Gastrocnemius medialis (tissue), 4 donors: Measurements from ENCODE around the gene RRAD. TPM values are rescaled to one million over a fixed set of nuclear protein-coding genes. Genes with fewer than 3 reads are reported as not detected.

Experiments used
- ATAC-seq, 2 donors: fragments of 150-250 bp; one replicate each; pipeline ENCODE4 v1.9.1; 2016
- DNase-seq, 2 donors: peaks; one replicate each; pipeline ENCODE4 v3.0.0-alpha.2; 2019
- H3K27ac ChIP-seq, 4 donors: fragments of 200-600 bp; sonication (generic); 1 replicate in 1 of 4; 2 replicates in 3 of 4; pipeline ENCODE4 v1.5.1; 2016 to 2018; ENCODE audit warnings: mild to moderate bottlenecking in 2 of 4, moderate library complexity in 1 of 4
- H3K27me3 ChIP-seq, 3 donors: fragments of 200-600 bp; sonication (generic) in 2 of 3; 1 replicate in 1 of 3; 2 replicates in 2 of 3; pipeline versions ENCODE4 v1.5.1 to v1.6.0; 2016 to 2019; ENCODE audit warnings: mild to moderate bottlenecking in 1 of 3, moderate library complexity in 1 of 3
- H3K36me3 ChIP-seq, 2 donors: fragments of 200-600 bp; sonication (generic) in 1 of 2; one replicate each; pipeline ENCODE4 v1.5.1; 2017 to 2018
- H3K4me1 ChIP-seq, 2 donors: fragments of 200-600 bp; sonication (generic) in 1 of 2; one replicate each; pipeline ENCODE4 v1.5.1; 2016 to 2017; ENCODE audit warnings: mild to moderate bottlenecking in 2 of 2
- H3K4me3 ChIP-seq, 4 donors: fragments of 200-600 bp; sonication (generic) in 3 of 4; 1 replicate in 1 of 4; 2 replicates in 3 of 4; pipeline ENCODE4 v1.5.1; 2016 to 2019; ENCODE audit warnings: mild to moderate bottlenecking in 2 of 4
- H3K9me3 ChIP-seq, 3 donors: fragments of 200-600 bp; sonication (generic) in 2 of 3; 1 replicate in 1 of 3; 2 replicates in 2 of 3; pipeline ENCODE4 v1.5.1; 2016 to 2019
- POLR2A ChIP-seq, 2 donors: fragments of 450-650 bp; IDR thresholded peaks; one replicate each; pipeline ENCODE4 v1.6.1; 2017; ENCODE audit warnings: antibody characterized with exemption in 2 of 2, mild to moderate bottlenecking in 2 of 2, moderate library complexity in 2 of 2
- in situ Hi-C, 4 donors: fragments of 200-750 bp; cut with MboI; loops; one replicate each; pipeline versions ENCODE4 v1.15.0 to v1.8.0; 2017; ENCODE audit warnings: low sequenced_read_pairs in 4 of 4
- intact Hi-C: fragments of 100-400 bp; cut with DNase I; formaldehyde crosslinking; loops from one replicate; pipeline ENCODE4 v1.15.1; 2023; ENCODE audit warnings: low total_unique reads
- total RNA-seq, 4 donors: library from RNA; depleted of rRNA; stranded (reverse); fragments of >200 nt; gene quantifications; one replicate each; pipeline versions ENCODE4 v1.1.0 to v1.2.3, GENCODE V29; 2016
- TF ChIP-seq, protein P1 (sequence below), 5 experiments: fragments of 450-650 bp in 3 of 5; fragments of 200-600 bp in 2 of 5; sonication (generic) in 2 of 5; IDR thresholded peaks in 4 of 5; conservative IDR thresholded peaks in 1 of 5; 1 replicate in 4 of 5; 2 replicates in 1 of 5; pipeline ENCODE4 v1.5.1; 2016 to 2019; ENCODE audit warnings: antibody characterized with exemption in 5 of 5, mild to moderate bottlenecking in 3 of 5, moderate library complexity in 3 of 5

RRAD gene
- total RNA-seq, 4 donors from 2014 or later = 286 to 1,191 (median 655) TPM

DNA sequence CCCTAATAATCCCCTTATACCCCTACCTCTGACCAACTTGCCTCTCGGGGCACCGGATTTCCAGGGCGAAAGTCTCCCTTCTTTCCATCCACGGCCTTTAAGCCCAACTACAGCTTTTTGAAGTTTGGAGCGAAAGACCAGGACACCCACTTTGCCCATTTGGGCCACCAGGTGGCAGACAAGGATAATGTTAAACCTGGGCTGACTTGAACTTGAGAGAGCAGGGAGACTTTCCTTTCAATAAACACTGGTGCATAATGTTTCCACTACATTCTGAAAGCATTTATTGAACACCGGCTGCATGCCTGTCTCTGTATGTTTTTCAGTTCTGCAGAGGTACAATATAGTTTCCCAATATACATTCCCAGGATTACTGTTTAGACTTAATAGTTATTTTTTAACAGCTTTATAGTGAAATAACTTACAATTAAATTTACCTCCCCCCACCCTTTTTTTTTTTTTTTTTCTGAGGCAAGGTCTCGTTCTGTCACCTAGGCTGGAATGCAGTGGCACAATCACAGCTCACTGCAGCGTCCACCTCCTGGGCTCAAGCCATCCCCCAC lies 28.8 kb upstream of the RRAD start:
- Histone ChIP-seq H3K9me3 (no peaks in the 10 kb centered on the region), H3K36me3 (no peaks in the 10 kb centered on the region), H3K4me3 (no peak overlapping the region), H3K27me3 (no peaks in the 10 kb centered on the region), H3K27ac (peak overlapping the region; percentile 97 to 99 (median 97)), H3K4me1 (peaks cover 47 to 51% of the 10 kb centered on the region in 2 donors)
- in situ Hi-C loops (no loop called here), intact Hi-C loops (no loop called here)
- TF ChIP-seq POLR2A (IDR thresholded peaks at IDR 0.05) = no peak
- TF ChIP-seq, protein P1, sequence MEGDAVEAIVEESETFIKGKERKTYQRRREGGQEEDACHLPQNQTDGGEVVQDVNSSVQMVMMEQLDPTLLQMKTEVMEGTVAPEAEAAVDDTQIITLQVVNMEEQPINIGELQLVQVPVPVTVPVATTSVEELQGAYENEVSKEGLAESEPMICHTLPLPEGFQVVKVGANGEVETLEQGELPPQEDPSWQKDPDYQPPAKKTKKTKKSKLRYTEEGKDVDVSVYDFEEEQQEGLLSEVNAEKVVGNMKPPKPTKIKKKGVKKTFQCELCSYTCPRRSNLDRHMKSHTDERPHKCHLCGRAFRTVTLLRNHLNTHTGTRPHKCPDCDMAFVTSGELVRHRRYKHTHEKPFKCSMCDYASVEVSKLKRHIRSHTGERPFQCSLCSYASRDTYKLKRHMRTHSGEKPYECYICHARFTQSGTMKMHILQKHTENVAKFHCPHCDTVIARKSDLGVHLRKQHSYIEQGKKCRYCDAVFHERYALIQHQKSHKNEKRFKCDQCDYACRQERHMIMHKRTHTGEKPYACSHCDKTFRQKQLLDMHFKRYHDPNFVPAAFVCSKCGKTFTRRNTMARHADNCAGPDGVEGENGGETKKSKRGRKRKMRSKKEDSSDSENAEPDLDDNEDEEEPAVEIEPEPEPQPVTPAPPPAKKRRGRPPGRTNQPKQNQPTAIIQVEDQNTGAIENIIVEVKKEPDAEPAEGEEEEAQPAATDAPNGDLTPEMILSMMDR (IDR thresholded peaks at IDR 0.05 in 4 of 5, conservative IDR thresholded peaks at IDR 0.05 in 1 of 5) = peak; percentile 74 to 85 (median 81)
- DNase-seq (peak; percentile 49 to 79), ATAC-seq (peak; percentile 48 to 50)

DNA sequence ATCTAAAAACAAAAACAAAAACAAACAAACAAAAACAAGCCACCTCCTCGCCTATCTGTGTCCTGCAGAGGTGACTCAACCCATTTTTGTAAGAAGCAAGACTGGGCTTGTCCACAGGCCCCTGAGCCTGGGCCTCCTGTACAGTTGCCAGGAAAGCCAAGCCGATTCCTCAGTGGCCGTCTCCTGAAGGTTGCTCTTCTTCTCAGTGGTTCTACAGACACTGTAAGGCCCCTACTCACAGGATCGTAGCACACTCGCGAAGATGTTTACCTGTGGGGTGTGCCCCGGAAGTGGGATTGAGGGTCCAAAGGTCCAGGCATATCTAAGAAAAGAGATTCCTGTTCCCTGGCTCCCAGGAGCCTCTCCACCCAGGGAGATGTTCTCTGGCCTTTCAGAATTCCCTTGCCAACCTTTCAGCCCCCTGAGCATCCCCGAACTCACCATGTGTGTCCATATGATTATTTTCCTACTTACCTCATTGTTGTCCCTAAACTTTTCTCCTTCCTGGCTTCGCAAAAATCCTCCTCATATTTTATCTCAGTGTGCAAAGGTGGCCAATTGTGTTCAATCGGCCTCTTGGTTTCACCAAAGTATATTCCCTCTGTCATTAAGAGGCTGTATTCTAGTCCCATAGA lies 28.2 kb upstream of the RRAD start:
- H3K27ac ChIP-seq = peak overlapping the region; percentile 97 to 99 (median 97)
- H3K4me3 ChIP-seq = no peak overlapping the region
- H3K27me3 ChIP-seq = no peaks in the 10 kb centered on the region
- TF ChIP-seq, protein P1 (IDR thresholded peaks at IDR 0.05 in 4 of 5, conservative IDR thresholded peaks at IDR 0.05 in 1 of 5) = no peak
- in situ Hi-C loops = no loop called here
- intact Hi-C loops = no loop called here
- H3K4me1 ChIP-seq = peaks cover 49 to 51% of the 10 kb centered on the region in 2 donors
- DNase-seq = peak in 1 of 2 donors; percentile 67
- peak; percentile 19 to 38 for ATAC-seq
- H3K9me3 ChIP-seq = no peaks in the 10 kb centered on the region
- no peaks in the 10 kb centered on the region for H3K36me3 ChIP-seq

DNA sequence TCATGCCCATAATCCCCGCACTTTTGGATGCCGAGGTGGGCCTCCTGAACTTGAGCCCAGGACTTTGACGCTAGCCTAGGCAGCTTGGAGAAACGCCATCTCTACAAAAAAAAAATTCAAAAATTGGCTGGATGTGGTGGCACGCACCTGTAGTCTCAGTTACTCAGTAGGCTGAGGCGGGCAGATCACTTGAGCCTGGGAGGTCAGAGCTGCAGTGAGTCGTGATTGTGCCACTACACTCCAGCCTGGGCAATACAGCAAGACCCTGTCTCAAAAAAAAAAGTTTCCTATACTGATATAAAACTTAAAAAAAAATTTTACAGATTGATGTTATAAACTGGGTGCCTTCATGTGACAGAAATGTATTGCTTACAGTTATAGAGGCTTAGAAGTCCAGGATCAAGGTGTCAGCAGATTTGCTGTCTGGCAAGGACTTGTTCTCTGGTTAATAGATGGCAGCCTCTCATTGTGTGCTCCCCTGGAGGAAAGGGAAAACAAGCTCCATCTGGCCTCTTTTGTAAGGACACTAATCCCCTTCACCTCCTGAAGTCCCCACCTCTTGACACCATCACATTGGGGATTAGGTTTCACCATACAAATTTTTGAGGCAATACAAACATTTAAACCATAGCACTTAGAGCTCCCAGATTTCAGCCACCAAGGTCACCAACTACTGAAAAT lies 27.2 kb upstream of the RRAD start:
- in situ Hi-C loops (no loop called here), intact Hi-C loops (no loop called here)
- ATAC-seq (no peak), DNase-seq (no peak)
- no peaks in the 10 kb centered on the region for H3K27me3 ChIP-seq
- H3K9me3 ChIP-seq = no peaks in the 10 kb centered on the region
- H3K4me3 ChIP-seq = peak overlapping the region in 1 of 4 donors; percentile 12
- H3K27ac ChIP-seq = peak overlapping the region; percentile 97 to 99 (median 97)
- peaks cover 48 to 49% of the 10 kb centered on the region in 2 donors for H3K4me1 ChIP-seq
- H3K36me3 ChIP-seq = no peaks in the 10 kb centered on the region
- TF ChIP-seq POLR2A (IDR thresholded peaks at IDR 0.05) = no peak
- TF ChIP-seq, protein P1 (IDR thresholded peaks at IDR 0.05 in 4 of 5, conservative IDR thresholded peaks at IDR 0.05 in 1 of 5) = no peak

DNA sequence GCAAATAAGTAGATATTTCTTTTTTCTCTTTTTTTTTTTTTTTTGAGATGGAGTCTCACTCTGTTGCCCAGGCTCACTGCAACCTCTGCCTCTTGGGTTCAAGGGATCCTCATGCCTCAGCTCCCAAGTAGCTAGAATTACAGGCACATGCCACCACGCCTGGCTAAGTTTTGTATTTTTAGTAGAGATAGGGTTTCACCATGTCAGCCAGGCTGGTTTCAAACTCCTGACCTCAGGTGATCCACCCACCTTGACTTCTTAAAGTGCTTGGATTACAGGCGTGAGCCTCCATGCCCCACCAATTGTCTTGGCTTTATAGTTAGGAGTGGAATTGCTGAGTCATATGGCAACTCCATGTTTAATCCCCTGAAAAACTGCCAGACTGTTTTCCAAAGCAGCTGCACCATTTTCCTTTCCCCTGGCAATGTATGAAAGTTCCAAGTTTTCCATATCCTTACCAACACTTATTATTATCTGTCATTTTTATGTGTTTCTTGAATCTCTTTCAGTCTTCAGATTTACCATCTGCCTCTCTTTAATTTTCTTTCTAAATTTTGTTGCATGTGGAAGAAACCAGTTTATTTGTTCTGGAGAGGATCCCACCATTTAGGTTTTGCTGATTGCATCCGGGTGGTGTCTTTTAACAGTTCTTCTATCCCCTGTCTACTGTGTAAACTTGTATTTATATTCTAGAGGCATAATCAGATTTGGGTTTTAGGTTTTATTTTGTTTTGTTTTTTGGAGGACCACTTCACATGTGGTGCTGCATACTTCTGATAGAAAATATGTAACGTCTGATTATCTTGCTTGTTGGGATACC lies 25.8 kb upstream of the RRAD start:
- Histone ChIP-seq H3K27ac (peak overlapping the region; percentile 97 to 99 (median 97)), H3K36me3 (no peaks in the 10 kb centered on the region), H3K9me3 (no peaks in the 10 kb centered on the region), H3K4me1 (peaks cover 41 to 57% of the 10 kb centered on the region in 2 donors), H3K27me3 (no peaks in the 10 kb centered on the region), H3K4me3 (peak overlapping the region in 1 of 4 donors; percentile 90)
- peak; percentile 65 to 87 for DNase-seq
- intact Hi-C loops (loop anchor here (2.0 kb wide), 1 partner anchor 212 kb away; no protein-coding TSS in a partner anchor), in situ Hi-C loops (no loop called here)
- TF ChIP-seq, protein P1 (IDR thresholded peaks at IDR 0.05 in 4 of 5, conservative IDR thresholded peaks at IDR 0.05 in 1 of 5) = no peak
- peak; percentile 23 to 52 for TF ChIP-seq POLR2A (IDR thresholded peaks at IDR 0.05)
- ATAC-seq = peak; percentile 12 to 14
